GM12878 (cell line): Measurements from ENCODE around the gene SOST. TPM values are rescaled to one million over a fixed set of nuclear protein-coding genes. Genes with fewer than 3 reads are reported as not detected.

Experiments used
- ATAC-seq: fragments of 200-7000 bp; cut with Tn5 transposase; 3 replicates; pipeline ENCODE4 v1.9.1; 2020; ENCODE audit warnings: mild to moderate bottlenecking, moderate library complexity
- BruUV-seq: library from RNA; stranded (reverse); fragments of 400-500 nt; replicated peaks from 2 replicates; lab custom pipeline; 2021; lab: Mats Ljungman, UMichigan
- CTCF ChIA-PET: fragments of 300-600 bp; sonication (Branson Sonifier 250); formaldehyde crosslinking; extraction: SDS; loops from one replicate; lab custom pipeline; 2021; ENCODE audit warnings: inconsistent platforms; lab: Yijun Ruan, JAX
- POLR2A ChIA-PET: fragments of 350-600 bp; formaldehyde crosslinking; extraction: SDS; loops from one replicate; lab custom pipeline; 2021; ENCODE audit warnings: inconsistent platforms; lab: Charles Lee
- RAD21 ChIA-PET: fragments of 300-600 bp; sonication (Branson Sonifier 250); formaldehyde crosslinking; loops from one replicate; lab custom pipeline; 2023; ENCODE audit warnings: antibody characterized with exemption; ENCODE audit not compliant: unreplicated experiment; lab: Charles Lee
- SMC1A ChIA-PET: fragments of 300-600 bp; sonication (Branson Sonifier 250); formaldehyde crosslinking; loops from one replicate; lab custom pipeline; 2023; ENCODE audit not compliant: unreplicated experiment, uncharacterized antibody; lab: Charles Lee
- DNase-seq: peaks from one replicate; pipeline ENCODE4 v3.0.0-alpha.2; 2011; ENCODE audit warnings: low read depth, low spot score
- FAIRE-seq: peaks from 3 replicates; lab custom pipeline; 2011; peaks lifted over from hg19 to GRCh38; lab: Jason Lieb, UNC
- H2AFZ ChIP-seq: 2 replicates; pipeline ENCODE4 v1.6.0; 2011; ENCODE audit warnings: low read depth, low read length, control low read depth; ENCODE audit not compliant: control insufficient read depth
- H3K27ac ChIP-seq: 2 replicates; pipeline ENCODE4 v1.5.1; 2011; ENCODE audit warnings: control low read depth; ENCODE audit not compliant: control insufficient read depth, insufficient read depth
- H3K27me3 ChIP-seq, 2 experiments: replicated peaks in 1 of 2; 2 replicates each; pipeline versions ENCODE4 v1.6.0 to v1.6.1; 2011; ENCODE audit warnings: low read length in 1 of 2; ENCODE audit not compliant: control insufficient read depth in 2 of 2, insufficient read depth in 2 of 2
- H3K36me3 ChIP-seq, 2 experiments: 2 replicates each; pipeline ENCODE4 v1.5.1; 2011; ENCODE audit warnings: low read length in 1 of 2; ENCODE audit not compliant: control insufficient read depth in 2 of 2, insufficient read depth in 2 of 2
- H3K4me1 ChIP-seq: 2 replicates; pipeline ENCODE4 v1.6.1; 2011; ENCODE audit warnings: mild to moderate bottlenecking, low read length, moderate library complexity, mixed read lengths; ENCODE audit not compliant: control insufficient read depth, insufficient read depth
- H3K4me2 ChIP-seq: 2 replicates; pipeline ENCODE4 v1.6.0; 2011; ENCODE audit warnings: control low read depth; ENCODE audit not compliant: control insufficient read depth, insufficient read depth
- H3K4me3 ChIP-seq: fragments of 200-600 bp; sonication (generic); 2 replicates; pipeline ENCODE4 v1.5.1; 2016
- H3K79me2 ChIP-seq: 2 replicates; pipeline ENCODE4 v1.6.0; 2011; ENCODE audit warnings: low read length; ENCODE audit not compliant: control insufficient read depth, insufficient read depth
- H3K9ac ChIP-seq: 2 replicates; pipeline ENCODE4 v1.8.0; 2011; ENCODE audit warnings: low read length, control low read depth, mixed read lengths; ENCODE audit not compliant: control insufficient read depth, insufficient read depth
- H3K9me3 ChIP-seq: replicated peaks from 3 replicates; pipeline ENCODE4 v1.5.1; 2011; ENCODE audit warnings: mild to moderate bottlenecking, low read length; ENCODE audit not compliant: control insufficient read depth, insufficient read depth
- H4K20me1 ChIP-seq: 2 replicates; pipeline ENCODE4 v1.6.0; 2011; ENCODE audit not compliant: control insufficient read depth, insufficient read depth
- BHLHE40 ChIP-seq, 2 experiments: fragments of 450-650 bp in 1 of 2; IDR thresholded peaks; 2 replicates each; pipeline ENCODE4 v1.6.1; 2011 to 2017; ENCODE audit warnings: low read depth in 2 of 2, borderline replicate concordance in 1 of 2, improper control_type of control experiment in 1 of 2, low read length in 1 of 2, mild to moderate bottlenecking in 1 of 2
- EGR1 ChIP-seq, 2 experiments: IDR thresholded peaks; 1 replicate in 1 of 2; 2 replicates in 1 of 2; pipeline ENCODE4 v1.6.1; 2011 to 2012; ENCODE audit warnings: low read depth in 2 of 2, low read length in 2 of 2, borderline replicate concordance in 1 of 2, mild to moderate bottlenecking in 1 of 2, moderate library complexity in 1 of 2
- ESRRA ChIP-seq: IDR thresholded peaks from 2 replicates; pipeline ENCODE4 v1.6.1; 2012; ENCODE audit warnings: mild to moderate bottlenecking, low read length, improper control_type of control experiment
- IRF5 ChIP-seq: fragments of 450-650 bp; IDR thresholded peaks from 2 replicates; pipeline ENCODE4 v1.6.1; 2017; ENCODE audit warnings: borderline replicate concordance
- KAT2A ChIP-seq: conservative IDR thresholded peaks from 2 replicates; pipeline ENCODE4 v1.6.1; 2011; ENCODE audit warnings: low read depth, low read length; ENCODE audit not compliant: control insufficient read depth
- MAX ChIP-seq: IDR thresholded peaks from 2 replicates; pipeline ENCODE4 v1.6.1; 2012; ENCODE audit warnings: low read depth, low read length, improper control_type of control experiment
- NBN ChIP-seq: fragments of 450-650 bp; IDR thresholded peaks from 2 replicates; pipeline ENCODE4 v1.6.1; 2016
- PBX3 ChIP-seq: IDR thresholded peaks from 2 replicates; pipeline ENCODE4 v1.6.1; 2011; ENCODE audit warnings: mild to moderate bottlenecking, low read depth, low read length, moderate library complexity; ENCODE audit not compliant: insufficient replicate concordance
- PKNOX1 ChIP-seq: fragments of 450-650 bp; IDR thresholded peaks from 2 replicates; pipeline ENCODE4 v1.6.1; 2016; ENCODE audit warnings: mild to moderate bottlenecking
- RAD51 ChIP-seq: fragments of 450-650 bp; IDR thresholded peaks from 2 replicates; pipeline ENCODE4 v1.6.1; 2016; ENCODE audit warnings: moderate library complexity, mild to moderate bottlenecking, inconsistent platforms
- RCOR1 ChIP-seq: conservative IDR thresholded peaks from 2 replicates; pipeline ENCODE4 v1.6.1; 2012; ENCODE audit warnings: low read depth, low read length, improper control_type of control experiment
- REST ChIP-seq: IDR thresholded peaks from 2 replicates; pipeline ENCODE4 v1.6.1; 2012; ENCODE audit warnings: mild to moderate bottlenecking, low read depth, low read length
- SMAD5 ChIP-seq: IDR thresholded peaks from 2 replicates; pipeline ENCODE4 v1.6.1; 2016; ENCODE audit warnings: antibody characterized with exemption, low read depth
- ZNF24 ChIP-seq: fragments of 450-650 bp; IDR thresholded peaks from 2 replicates; pipeline ENCODE4 v1.6.1; 2017; ENCODE audit warnings: antibody characterized with exemption, mild to moderate bottlenecking
- WGBS: methylation state at CpG from one replicate; pipeline ENCODE4 v1.1.6; 2016; ENCODE audit warnings: low lambda C conversion rate; ENCODE audit not compliant: insufficient replicate concordance, insufficient coverage; ENCODE audit errors: missing lambda C conversion rate; 5-methylcytosine and 5-hydroxymethylcytosine counted together
- in situ Hi-C: fragments of 300-500 bp; cut with MboI; formaldehyde crosslinking; loops from 9 replicates; pipeline ENCODE4 v1.14.3; 2018; ENCODE audit warnings: mixed read lengths
- intact Hi-C: fragments of 100-400 bp; cut with micrococcal nuclease; formaldehyde crosslinking; loops from one replicate; pipeline ENCODE4 v1.14.2; 2022; ENCODE audit not compliant: unreplicated experiment
- polyA plus RNA-seq, 11 experiments: library from polyadenylated mRNA; depleted of rRNA in 4 of 11; unstranded in 6 of 11; stranded (reverse) in 5 of 11; fragments of >200 nt; fragmentation: Nextera tagmentation in 4 of 11; fragmentation: Illumina TruSeq in 1 of 11; extraction: Ambion mirVana in 4 of 11; extraction: Trizol in 1 of 11; gene quantifications; 1 replicate in 1 of 11; 2 replicates in 10 of 11; pipeline versions ENCODE4 v1.2.1 to v1.2.3, GENCODE V29; 2011 to 2016; ENCODE audit warnings: inconsistent platforms in 2 of 11, missing spikeins in 2 of 11, low read depth in 1 of 11
- total RNA-seq, 4 experiments: library from RNA; depleted of rRNA in 3 of 4; stranded (reverse); fragments of >200 nt in 3 of 4; fragmentation: Illumina TruSeq in 1 of 4; extraction: Trizol in 1 of 4; gene quantifications; 2 replicates each; pipeline versions ENCODE4 v1.2.1 to v1.2.3, GENCODE V29; 2013 to 2021

SOST gene
- total and polyA plus RNA-seq, 10 of the 15 experiments (the other 5 are each of a cell fraction or from before 2014, with no cell fraction given) = not detected

- TF ChIP-seq MAX = no peak
- TF ChIP-seq ZNF24 = no peak
- TF ChIP-seq ESRRA = no peak
- TF ChIP-seq REST = no peak
- no peak for TF ChIP-seq SMAD5
- no peak for TF ChIP-seq PKNOX1
- no peak for TF ChIP-seq NBN
- no peak for TF ChIP-seq KAT2A
Measured at GRCh38 chr17:43759836-43760235, 1.2 kb upstream of the SOST start (continued).

DNA sequence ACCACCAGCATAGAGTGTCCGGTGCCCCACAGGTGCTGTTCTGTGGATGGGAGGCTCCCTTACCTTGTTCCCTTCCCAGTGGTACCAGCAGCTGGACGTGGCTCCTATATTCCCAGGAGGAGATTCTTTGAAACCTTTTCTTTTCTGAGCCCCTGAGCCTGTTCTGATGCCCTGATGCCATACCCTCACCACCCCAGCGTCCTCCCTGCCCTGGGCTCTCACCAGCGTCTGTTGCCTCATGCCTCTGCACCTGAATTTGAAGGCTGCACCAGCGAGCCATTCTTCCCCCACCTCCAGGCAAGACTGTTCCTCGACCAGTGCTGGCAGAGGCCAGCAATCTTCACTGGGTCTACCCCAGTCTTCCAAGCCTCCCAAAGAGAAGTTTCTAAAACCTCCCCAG lies 505 bp downstream of the SOST start:
- TF ChIP-seq BHLHE40 (IDR thresholded peaks at IDR 0.05; ENCODE audit: borderline replicate concordance in 1 of 2, low read depth in 2 of 2, low read length in 1 of 2) (no peak), RCOR1 (no peak), EGR1 (IDR thresholded peaks at IDR 0.05; ENCODE audit: borderline replicate concordance in 1 of 2, low read depth in 2 of 2, low read length in 2 of 2) (no peak), RAD51 (no peak), IRF5 (no peak), PBX3 (no peak)
- ChIA-PET SMC1A (interaction anchor here (1.4 to 7.4 kb wide), 3 partner anchors 32 to 181 kb away, joined by 4 to 171 read pairs (median 11); no protein-coding TSS in a partner anchor), CTCF (interaction anchor here (1.9 to 14.6 kb wide), 5 partner anchors 9 to 182 kb away, joined by 7 to 515 read pairs (median 24); no protein-coding TSS in a partner anchor), POLR2A (no interaction called here), RAD21 (interaction anchor here (0.6 to 11.0 kb wide), 4 partner anchors 11 to 181 kb away, joined by 3 to 171 read pairs (median 4); no protein-coding TSS in a partner anchor)
- ATAC-seq (no peak), DNase-seq (no peak), FAIRE-seq (no peak)
- in situ Hi-C loops (no loop called here), intact Hi-C loops (no loop called here)
- 0% methylated on average over 6 of the region's 6 CpGs for WGBS
- Histone ChIP-seq H3K27me3 (peaks cover 5 to 6% of the 10 kb centered on the region in 2 experiments), H3K27ac (no peak overlapping the region), H3K4me2 (no peak overlapping the region), H3K79me2 (no peaks in the 10 kb centered on the region), H3K4me1 (no peaks in the 10 kb centered on the region), H4K20me1 (no peaks in the 10 kb centered on the region), H3K9me3 (no peaks in the 10 kb centered on the region), H3K4me3 (no peak overlapping the region), H3K9ac (no peak overlapping the region), H2AFZ (no peak overlapping the region), H3K36me3 (no peaks in the 10 kb centered on the region)
- no TSS peak for BruUV-seq
